ENCODE data around the gene TRA2A.

DNA sequence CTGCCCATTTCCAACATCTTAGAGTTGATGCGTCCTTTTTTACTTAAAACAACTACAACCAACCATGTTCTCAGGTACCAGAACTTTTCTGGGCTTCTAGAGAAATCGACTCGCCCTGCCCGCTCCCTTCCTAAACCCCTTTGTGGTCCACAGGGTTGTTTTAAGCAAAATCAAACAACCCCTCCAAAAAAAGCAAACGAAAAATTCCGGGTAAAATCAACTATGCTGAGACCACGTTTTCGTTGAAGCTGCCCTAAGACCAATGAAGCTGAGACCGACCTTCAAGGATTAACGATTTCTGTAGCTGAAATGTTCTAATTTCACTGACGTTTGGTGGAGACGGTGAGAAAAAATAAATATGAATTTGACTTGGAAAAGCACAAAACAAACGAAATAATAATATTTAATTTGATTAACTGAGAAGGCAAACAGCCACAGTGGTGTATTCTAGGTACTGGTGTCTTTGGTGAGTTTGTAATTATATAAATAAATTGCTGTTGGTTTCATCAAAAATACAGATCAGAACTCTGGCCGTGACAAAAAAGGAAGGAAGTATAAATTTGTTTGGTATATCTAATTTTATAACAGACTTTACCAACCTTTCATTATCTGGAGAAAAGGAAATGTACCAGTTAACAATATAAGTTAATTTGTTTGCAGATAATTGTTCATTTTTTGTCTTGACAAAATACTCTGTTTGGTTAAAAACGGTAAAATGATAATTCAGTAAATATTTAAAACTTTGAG, 56.8 kb downstream of the TRA2A start:
- TF ChIP-seq CTCF (IDR thresholded peaks at IDR 0.05) (no peak), POLR2A (IDR thresholded peaks at IDR 0.05) (no peak)

All from testis (tissue), 2 donors.